Measurements from ENCODE around the gene GPR173.

DNA sequence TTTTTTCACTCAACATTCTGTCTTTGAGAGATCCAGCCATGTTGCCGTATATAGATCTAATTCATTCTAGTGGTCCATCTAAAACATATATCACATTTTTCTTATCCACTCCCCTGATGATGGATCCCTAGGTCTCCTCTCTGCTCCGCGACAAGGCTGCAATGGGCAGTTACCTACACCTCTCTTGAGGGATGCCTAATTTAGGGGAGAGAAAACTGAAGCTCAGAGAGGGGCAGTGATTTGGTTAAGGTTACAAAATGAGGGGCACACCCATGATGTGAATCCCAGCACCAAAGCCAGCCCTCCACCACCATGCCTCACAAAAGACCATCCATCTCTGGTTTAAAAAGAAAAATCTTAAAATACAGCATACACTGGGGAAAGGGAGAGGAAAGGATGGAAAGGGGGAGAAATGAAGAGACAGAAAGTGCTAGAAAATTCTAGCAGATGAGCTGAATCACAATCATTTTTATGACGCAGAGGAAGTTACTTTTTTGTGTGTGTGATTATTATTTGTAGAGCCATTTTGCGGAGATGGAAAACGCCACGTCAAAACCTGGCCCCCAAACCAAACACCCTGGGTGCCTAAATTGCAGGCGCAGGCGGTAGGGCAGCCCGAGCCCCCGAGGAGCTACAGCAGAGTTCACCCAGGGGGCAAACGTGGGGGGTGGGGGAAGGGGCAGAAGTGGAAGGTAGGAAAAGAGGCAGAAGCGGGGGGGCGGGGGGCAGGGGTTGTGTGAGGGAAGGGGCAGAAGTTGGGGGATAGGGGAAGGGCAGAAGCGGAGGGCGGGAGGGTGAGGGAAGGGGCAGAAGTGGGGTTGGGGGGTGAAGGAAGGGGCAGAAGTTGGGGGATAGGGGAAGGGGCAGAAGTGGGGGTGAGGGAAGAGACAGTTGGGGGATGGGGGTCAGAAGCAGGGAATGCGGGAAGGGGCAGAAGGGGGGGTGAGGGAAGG is 32.3 kb downstream of the GPR173 start:
- TF ChIP-seq, protein P1, sequence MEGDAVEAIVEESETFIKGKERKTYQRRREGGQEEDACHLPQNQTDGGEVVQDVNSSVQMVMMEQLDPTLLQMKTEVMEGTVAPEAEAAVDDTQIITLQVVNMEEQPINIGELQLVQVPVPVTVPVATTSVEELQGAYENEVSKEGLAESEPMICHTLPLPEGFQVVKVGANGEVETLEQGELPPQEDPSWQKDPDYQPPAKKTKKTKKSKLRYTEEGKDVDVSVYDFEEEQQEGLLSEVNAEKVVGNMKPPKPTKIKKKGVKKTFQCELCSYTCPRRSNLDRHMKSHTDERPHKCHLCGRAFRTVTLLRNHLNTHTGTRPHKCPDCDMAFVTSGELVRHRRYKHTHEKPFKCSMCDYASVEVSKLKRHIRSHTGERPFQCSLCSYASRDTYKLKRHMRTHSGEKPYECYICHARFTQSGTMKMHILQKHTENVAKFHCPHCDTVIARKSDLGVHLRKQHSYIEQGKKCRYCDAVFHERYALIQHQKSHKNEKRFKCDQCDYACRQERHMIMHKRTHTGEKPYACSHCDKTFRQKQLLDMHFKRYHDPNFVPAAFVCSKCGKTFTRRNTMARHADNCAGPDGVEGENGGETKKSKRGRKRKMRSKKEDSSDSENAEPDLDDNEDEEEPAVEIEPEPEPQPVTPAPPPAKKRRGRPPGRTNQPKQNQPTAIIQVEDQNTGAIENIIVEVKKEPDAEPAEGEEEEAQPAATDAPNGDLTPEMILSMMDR (IDR thresholded peaks at IDR 0.05): no peak
- TF ChIP-seq POLR2AphosphoS5 (IDR thresholded peaks at IDR 0.05): no peak
